Stimulated activated naive CD8-positive, alpha-beta T cell treated with anti-CD3 and anti-CD28 coated beads, Interleukin-15, amount 100 ng/mL, for 72 hours (primary cell): Measurements from ENCODE around the gene TMEM175.
"Not testable (repeated sequence)": the region's sequence is repeated elsewhere in the genome, so short reads cannot be mapped to it uniquely, and the experiment has no call there.

Experiments used
- ATAC-seq: fragments of 150-1000 bp; cut with Tn5 transposase; 2 replicates; pipeline ENCODE4 v1.10.0; 2021; ENCODE audit warnings: mild to moderate bottlenecking, moderate library complexity
- DNase-seq, 2 donors: peaks; one replicate each; pipeline ENCODE4 v3.0.0; 2021 to 2022
- H3K27ac Mint-ChIP-seq, 2 donors: one replicate each; pipeline ENCODE4 v1.8.0; 2022; ENCODE audit warnings: mild to moderate bottlenecking in 2 of 2, mixed read lengths in 2 of 2, moderate library complexity in 2 of 2
- H3K27me3 Mint-ChIP-seq: one replicate; pipeline ENCODE4 v1.8.0; 2022; ENCODE audit warnings: mixed read lengths
- H3K4me1 Mint-ChIP-seq: one replicate; pipeline ENCODE4 v1.8.0; 2022; ENCODE audit warnings: mild to moderate bottlenecking, mixed read lengths
- H3K4me3 Mint-ChIP-seq, 2 donors: one replicate each; pipeline ENCODE4 v1.8.0; 2022; ENCODE audit warnings: mild to moderate bottlenecking in 2 of 2, mixed read lengths in 2 of 2, moderate library complexity in 1 of 2
- H3K9me3 Mint-ChIP-seq, 2 donors: one replicate each; pipeline ENCODE4 v1.8.0; 2022; ENCODE audit warnings: mixed read lengths in 2 of 2

Gene TMEM175

DNA sequence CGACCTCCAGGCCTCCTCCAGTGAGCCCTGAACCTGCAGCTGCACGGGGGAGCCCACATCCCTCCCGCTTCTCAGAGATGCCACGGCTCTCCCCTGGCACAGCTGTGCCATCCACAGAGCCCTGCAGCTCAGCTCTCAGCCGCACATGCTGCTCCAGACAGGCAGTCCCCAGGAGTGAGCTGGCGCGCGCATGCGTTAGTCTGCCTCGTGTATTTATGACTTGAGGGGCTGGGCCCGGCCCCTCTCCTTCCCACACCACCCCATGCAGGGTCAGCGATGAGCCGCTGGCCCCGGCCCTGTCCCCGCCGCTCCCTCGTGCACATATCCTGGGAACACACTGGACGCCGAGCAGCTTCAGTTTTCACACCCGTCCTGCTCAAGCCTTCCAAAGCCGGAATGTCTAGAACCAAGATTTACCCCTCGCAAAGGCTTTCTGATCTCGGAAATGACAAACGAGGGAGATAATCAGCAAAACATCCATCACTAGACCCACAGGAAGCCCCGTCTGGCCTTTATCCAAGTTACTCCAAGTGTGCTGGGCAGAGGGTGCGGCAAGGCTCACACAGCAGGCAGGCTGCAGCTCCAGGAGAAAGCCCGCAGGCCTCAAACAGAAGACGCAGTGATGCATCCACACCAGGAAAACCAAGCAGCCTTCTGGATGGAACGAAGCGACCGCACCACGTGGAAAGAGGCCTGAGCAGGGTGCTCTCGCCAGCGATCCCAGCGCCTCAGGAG is 24.4 kb upstream of the TMEM175 start:
- Mint-ChIP-seq H3K4me3 (no peak overlapping the region), H3K4me1 (no peaks in the 10 kb centered on the region), H3K27me3 (no peaks in the 10 kb centered on the region), H3K9me3 (peaks cover 0 to 14% of the 10 kb centered on the region in 2 donors), H3K27ac (no peak overlapping the region)
- no peak for DNase-seq
- no peak for ATAC-seq

DNA sequence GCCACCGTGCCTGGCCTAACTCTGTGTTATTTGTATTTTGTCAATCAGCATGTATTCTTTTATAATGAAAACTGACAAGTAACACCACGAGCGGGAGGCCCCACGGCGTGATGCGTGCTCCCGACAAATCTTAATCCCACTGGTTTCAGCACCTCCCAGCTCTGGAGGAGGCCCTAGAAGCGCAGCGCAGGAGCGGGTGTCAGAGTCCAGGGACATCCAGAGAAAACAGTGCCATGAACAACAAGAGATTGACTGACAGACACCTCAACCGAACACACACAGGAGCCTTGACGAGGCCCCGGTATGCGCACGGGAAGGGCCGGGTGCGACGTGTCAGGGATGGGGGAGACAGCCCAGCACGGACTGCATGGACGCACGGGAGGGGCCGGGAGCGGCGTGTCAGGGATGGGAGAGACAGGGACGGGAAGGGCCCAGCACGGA is 23.1 kb upstream of the TMEM175 start:
- Mint-ChIP-seq H3K27ac (peak overlapping the region; percentile 33 to 74), H3K4me1 (no peaks in the 10 kb centered on the region), H3K9me3 (peaks cover 0 to 14% of the 10 kb centered on the region in 2 donors), H3K27me3 (no peaks in the 10 kb centered on the region), H3K4me3 (no peak overlapping the region)
- DNase-seq, result no peak
- no peak for ATAC-seq

DNA sequence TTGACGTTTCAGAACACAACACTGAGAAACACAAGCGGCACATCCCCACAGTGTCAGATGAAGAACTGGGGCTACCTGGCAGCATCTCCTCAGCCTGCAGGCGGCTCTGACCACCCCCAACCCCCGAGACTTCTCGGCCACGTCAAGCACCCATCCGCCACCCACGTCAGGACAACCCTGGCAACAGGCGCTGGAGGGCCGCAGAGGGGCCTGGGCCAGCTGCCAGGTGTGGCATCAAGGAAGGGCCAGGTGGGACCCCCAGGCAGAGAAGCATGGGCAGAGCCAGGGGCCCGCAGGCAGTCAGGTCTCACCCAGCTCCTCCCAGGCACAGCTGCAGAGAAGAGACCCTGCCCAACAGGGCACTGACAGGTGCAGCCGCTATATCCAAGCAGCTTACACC is 22.4 kb upstream of the TMEM175 start:
- DNase-seq, result no peak
- no peaks in the 10 kb centered on the region for H3K27me3 Mint-ChIP-seq
- peaks cover 0 to 14% of the 10 kb centered on the region in 2 donors for H3K9me3 Mint-ChIP-seq

DNA sequence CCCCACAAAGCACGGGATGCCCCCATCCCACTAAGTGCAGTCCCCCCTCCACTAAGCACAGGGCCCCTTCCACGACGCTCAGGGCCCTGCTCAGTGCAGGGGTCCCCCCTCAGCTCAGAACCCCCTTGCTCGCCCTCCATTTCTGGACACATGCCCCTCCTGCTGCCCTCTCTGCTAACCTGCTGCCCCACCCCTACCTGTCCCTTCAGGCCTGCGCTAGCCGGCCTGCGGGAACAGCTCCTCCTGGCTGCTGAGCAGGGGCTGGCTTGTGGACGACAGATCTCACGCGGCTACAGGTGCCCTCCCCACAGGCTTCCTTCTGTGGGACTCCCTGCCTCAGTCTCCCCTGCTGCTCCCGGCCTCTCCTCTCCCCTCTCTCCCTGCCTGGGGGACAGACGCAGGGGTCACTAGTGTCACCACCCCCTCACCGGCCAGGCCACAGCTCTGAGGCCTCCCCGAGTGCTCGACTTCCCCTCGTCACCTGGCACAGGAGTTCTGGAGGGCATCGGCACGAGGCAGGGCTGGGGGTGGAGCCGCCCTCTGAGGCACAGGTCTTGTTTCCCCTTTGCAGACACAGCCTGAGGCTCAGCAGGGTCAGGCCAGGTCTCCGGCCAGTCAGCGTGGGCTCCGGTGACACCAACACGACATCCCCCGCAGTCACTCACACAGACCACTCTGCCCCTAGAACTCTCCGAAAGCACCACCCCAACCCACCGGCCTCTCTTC is 21.7 kb upstream of the TMEM175 start:
- Mint-ChIP-seq H3K4me1 (peaks cover 12% of the 10 kb centered on the region), H3K27me3 (no peaks in the 10 kb centered on the region)

More for the DNA sequence above, 22.4 kb upstream of the TMEM175 start:
- Mint-ChIP-seq H3K4me3 (no peak overlapping the region), H3K4me1 (peaks cover 4% of the 10 kb centered on the region), H3K27ac (peak overlapping the region in 1 of 2 donors; percentile 33)
- no peak for ATAC-seq

DNA sequence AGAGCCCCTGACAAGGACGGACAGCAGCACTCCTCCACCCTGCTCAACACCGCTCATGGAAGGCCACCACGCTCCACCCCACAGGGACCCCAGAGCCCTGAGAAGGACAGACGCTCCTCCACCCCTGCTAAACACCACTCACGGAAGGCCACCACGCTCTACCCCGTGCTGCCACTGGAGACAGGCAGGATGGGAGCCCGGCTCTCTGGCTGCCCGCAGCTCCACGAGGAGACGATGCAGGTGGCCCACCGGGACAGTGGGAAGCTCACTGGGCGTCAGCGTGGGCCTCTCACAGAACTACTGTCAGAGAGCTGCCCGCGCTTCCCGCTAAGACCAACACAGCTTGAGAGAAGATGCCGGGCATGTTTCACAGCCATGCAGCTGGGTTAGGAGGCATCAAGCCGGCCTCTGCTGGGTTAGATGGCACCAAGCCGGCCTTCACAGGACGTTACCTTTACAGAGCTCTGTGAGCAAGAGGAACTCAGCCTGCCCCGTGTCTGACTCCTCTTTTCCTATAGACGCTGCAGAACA is 21.0 kb upstream of the TMEM175 start:
- Mint-ChIP-seq H3K4me3 (no peak overlapping the region), H3K27ac (peak overlapping the region in 1 of 2 donors; percentile 93), H3K27me3 (no peaks in the 10 kb centered on the region), H3K4me1 (peaks cover 19% of the 10 kb centered on the region), H3K9me3 (peaks cover 0 to 7% of the 10 kb centered on the region in 2 donors)
- DNase-seq, result no peak
- ATAC-seq, result no peak

More for the DNA sequence above, 21.7 kb upstream of the TMEM175 start:
- DNase-seq (no peak), ATAC-seq (no peak)
- peak overlapping the region in 1 of 2 donors; percentile 93 for H3K27ac Mint-ChIP-seq
- peaks cover 0 to 13% of the 10 kb centered on the region in 2 donors for H3K9me3 Mint-ChIP-seq
- H3K4me3 Mint-ChIP-seq, result no peak overlapping the region

DNA sequence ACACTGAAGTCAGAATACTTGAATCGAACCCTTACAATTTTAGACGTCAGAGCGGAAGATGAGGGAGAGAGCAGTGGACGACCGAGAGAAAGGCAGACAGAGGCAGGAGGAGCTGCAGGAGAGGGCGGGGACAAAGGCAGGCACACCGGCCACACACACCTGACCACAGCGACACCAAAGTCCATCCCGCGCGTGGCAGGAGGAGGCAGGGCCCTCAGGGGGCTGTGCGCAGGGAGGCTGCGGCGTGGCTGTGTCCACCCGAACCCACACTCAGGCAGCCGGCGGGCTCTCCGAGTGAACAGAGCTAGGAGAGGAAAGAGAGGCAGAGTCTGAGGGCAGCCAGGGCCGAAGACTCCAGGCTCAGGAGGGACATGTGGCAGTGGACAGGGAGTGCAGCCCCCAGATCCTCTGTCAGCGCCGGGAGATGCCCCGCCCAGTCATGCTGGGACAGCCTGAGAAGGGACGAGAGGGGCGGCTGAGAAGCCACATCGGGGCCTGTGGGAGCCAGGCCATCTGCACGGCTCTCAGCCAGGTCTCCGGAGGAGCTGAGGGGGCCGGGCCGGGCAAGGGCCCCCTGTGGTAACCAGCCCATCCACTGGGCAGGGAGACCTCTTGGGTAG is 20.3 kb upstream of the TMEM175 start:
- H3K4me1 Mint-ChIP-seq, result peaks cover 26% of the 10 kb centered on the region
- ATAC-seq (no peak), DNase-seq (no peak)
- H3K27me3 Mint-ChIP-seq, result no peaks in the 10 kb centered on the region
- H3K27ac Mint-ChIP-seq, result no peak overlapping the region
- no peak overlapping the region for H3K4me3 Mint-ChIP-seq
- H3K9me3 Mint-ChIP-seq, result no peaks in the 10 kb centered on the region

DNA sequence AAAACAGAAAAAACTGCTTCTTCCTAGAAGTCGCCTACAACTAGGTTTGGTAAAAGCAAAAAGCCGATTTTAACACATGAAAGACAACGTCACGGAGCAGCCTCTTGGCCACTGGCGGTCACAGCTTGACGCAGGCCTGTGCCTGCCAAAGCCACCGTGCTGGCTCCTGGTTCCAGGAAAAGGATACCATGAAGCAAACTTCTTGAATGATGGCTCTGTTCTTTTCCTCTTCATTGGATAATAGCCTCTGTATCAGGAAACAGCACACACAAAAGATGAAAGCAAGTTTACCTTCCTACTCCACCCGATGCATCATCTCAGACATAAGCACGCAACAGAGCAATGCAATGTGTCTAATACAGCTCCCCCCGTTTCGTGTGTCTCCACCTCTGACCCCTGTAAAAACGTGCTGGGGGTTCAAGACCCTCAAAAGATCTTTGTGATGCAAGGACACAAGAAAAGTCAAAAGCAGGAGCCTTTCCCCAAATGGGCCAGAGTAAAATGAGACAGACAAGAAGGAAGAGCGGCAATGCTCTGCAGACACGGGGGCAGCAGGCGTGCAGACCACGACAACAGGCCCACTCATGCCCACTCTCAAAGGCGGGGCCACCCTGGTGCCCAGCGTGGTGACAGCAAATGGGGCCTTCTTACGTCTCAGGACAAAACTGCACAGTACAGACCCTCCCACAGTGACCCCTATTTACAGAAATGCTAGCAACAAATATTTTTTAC is 19.5 kb upstream of the TMEM175 start:
- no peaks in the 10 kb centered on the region for H3K27me3 Mint-ChIP-seq
- H3K4me1 Mint-ChIP-seq, result peaks cover 32% of the 10 kb centered on the region
- H3K27ac Mint-ChIP-seq, result peak overlapping the region in 1 of 2 donors; percentile 74
- H3K9me3 Mint-ChIP-seq, result peaks cover 5 to 7% of the 10 kb centered on the region in 2 donors
- ATAC-seq, result no peak
- no peak overlapping the region for H3K4me3 Mint-ChIP-seq
- DNase-seq, result no peak

DNA sequence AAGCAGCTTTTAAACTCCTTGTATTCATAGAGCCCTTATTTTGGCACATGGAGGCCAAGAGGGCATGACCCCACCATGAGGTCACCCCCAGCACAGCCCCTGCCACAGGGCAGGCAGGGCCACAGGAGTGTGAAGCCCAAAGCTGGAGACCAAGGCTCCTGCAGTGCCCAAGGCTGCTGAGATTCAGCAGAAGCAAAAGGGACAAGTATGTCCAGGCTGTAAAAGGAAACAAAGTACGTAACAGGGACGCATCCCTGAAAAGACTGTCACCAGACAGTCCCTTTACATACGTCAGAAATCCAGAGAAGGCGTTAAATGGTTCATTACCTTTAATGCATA is 19.0 kb upstream of the TMEM175 start:
- DNase-seq, result no peak
- Mint-ChIP-seq H3K4me1 (peaks cover 36% of the 10 kb centered on the region), H3K27ac (no peak overlapping the region), H3K4me3 (no peak overlapping the region), H3K9me3 (peaks cover 11% of the 10 kb centered on the region in 2 donors), H3K27me3 (no peaks in the 10 kb centered on the region)
- ATAC-seq, result no peak

DNA sequence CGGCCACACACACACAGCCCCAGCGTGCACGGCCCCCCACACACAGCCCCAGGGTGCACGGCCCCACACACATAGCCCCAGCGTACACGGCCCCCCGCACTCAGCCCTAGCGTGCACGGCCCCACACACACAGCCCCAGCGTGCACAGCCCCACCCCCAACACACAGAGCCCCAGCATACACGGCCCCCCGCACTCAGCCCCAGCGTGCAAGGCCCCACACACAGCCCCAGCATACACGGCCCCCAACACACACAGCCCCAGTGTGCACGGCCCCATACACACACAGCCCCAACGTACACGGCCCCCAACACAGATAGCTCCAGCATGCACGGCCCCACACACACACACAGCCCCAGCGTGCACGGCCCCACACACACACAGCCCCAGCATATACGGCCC is 17.7 kb upstream of the TMEM175 start:
- no peak overlapping the region for H3K27ac Mint-ChIP-seq
- peaks cover 13 to 15% of the 10 kb centered on the region in 2 donors for H3K9me3 Mint-ChIP-seq
- peak overlapping the region; percentile 66 to 74 for H3K4me3 Mint-ChIP-seq
- peaks cover 38% of the 10 kb centered on the region for H3K4me1 Mint-ChIP-seq
- peak; percentile 55 for ATAC-seq
- no peaks in the 10 kb centered on the region for H3K27me3 Mint-ChIP-seq
- DNase-seq, result no peak

DNA sequence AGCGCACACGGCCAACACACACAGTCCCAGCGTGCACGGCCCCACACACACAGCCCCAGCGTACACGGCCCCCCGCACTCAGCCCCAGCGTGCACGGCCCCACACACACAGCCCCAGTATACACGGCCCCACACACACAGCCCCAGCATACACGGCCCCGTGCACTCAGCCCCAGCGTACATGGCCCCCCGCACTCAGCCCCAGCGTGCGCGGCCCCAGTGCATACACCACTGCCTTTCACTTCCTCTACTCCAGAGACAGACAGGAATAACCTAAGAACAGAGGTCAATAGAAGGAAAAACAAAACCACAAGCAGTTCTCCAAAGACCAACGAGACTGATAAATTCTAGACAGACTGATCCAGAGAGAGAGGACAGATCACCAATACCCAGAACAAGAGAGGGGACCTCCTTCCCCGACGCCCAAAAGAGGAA is 17.2 kb upstream of the TMEM175 start:
- Mint-ChIP-seq H3K27ac (peak overlapping the region in 1 of 2 donors; percentile 65), H3K27me3 (no peaks in the 10 kb centered on the region), H3K4me1 (peaks cover 44% of the 10 kb centered on the region), H3K4me3 (peak overlapping the region; percentile 66 to 74), H3K9me3 (peaks cover 13 to 17% of the 10 kb centered on the region in 2 donors)
- ATAC-seq (peak; percentile 73), DNase-seq (no peak)

DNA sequence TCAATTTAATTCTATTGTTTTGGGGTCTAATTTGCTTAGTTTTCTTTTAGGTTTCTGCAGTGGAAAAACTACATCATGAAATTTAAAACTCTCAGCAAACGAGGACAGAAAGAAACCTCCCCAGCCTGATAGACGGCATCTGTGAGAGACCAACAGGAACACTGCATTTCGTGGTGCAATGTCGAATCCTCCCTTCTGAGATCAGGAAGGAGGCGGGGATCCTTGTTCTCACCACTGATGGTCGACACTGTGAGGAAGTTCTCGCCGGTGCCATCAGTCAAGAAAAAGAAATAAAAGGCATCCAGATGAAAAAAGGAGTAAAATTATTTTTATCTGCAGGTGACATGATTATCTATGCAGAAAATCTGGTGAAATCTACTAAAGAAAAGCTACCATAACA is 16.7 kb upstream of the TMEM175 start:
- no peak for DNase-seq
- peaks cover 13 to 17% of the 10 kb centered on the region in 2 donors for H3K9me3 Mint-ChIP-seq
- peak overlapping the region; percentile 66 to 74 for H3K4me3 Mint-ChIP-seq
- H3K27me3 Mint-ChIP-seq, result no peaks in the 10 kb centered on the region
- peak; percentile 59 for ATAC-seq
- H3K4me1 Mint-ChIP-seq, result peaks cover 48% of the 10 kb centered on the region
- peak overlapping the region; percentile 5 to 64 for H3K27ac Mint-ChIP-seq

DNA sequence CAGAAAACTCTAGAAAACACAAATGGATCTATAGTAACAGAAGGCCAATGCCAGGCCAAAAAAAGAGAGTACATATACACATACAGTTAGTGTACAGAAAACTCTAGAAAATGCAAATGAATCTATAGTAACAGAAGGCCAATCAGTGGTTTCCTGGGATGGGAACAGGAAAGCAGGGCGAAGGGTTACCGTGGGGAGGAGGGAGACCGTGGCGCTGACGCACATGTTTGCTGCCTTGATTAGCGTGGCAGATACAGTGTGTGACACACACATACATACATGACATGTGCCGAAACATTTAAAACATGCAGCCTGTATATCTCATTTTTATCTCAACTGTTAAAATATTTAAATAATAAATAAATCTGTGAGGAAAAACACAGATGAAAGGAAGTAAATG is 14.8 kb upstream of the TMEM175 start:
- no peak for ATAC-seq
- no peak for DNase-seq
- Mint-ChIP-seq H3K27ac (no peak overlapping the region), H3K4me1 (peaks cover 63% of the 10 kb centered on the region), H3K27me3 (no peaks in the 10 kb centered on the region), H3K9me3 (peaks cover 13 to 17% of the 10 kb centered on the region in 2 donors), H3K4me3 (no peak overlapping the region)

DNA sequence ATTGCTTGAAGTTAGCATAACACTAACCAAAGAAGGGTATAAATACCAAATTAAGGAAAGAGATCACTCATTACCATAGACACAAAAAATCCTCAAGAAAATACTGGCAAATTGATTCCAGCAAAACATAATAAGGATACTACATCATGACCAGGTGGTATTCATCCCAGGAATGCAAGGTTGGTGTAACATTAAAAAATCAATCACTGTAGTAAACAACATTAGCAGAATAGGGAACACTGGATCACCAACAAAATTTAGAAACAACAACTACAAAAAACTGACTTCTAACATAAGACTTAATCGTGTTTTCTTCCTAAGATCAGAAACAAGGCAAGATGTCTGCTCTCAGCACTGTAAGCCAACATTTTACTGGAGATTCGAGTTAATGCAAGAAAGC is 14.3 kb upstream of the TMEM175 start:
- DNase-seq (no peak), ATAC-seq (no peak)
- Mint-ChIP-seq H3K27me3 (no peaks in the 10 kb centered on the region), H3K27ac (peak overlapping the region in 1 of 2 donors; percentile 14), H3K9me3 (peaks cover 13 to 17% of the 10 kb centered on the region in 2 donors), H3K4me1 (peaks cover 68% of the 10 kb centered on the region), H3K4me3 (no peak overlapping the region)

DNA sequence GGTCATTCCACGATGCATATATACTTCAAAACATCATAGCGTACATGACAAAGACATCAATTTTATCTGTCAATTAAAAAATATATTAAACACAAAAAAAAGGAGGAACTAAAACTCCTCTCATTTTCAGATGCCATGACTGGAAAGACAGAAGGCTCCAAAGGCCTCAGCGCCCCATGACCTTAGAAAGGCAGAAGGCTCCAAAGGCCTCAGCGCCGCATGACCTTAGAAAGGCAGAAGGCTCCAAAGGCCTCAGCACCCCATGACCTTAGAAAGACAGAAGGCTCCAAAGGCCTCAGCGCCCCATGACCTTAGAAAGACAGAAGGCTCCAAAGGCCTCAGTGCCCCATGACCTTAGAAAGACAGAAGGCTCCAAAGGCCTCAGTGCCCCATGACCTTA is 13.7 kb upstream of the TMEM175 start:
- not testable (repeated sequence) for ATAC-seq, H3K27ac Mint-ChIP-seq

More for the DNA sequence above, 13.7 kb upstream of the TMEM175 start:
- H3K4me1 Mint-ChIP-seq, result peaks cover 74% of the 10 kb centered on the region
- H3K4me3 Mint-ChIP-seq, DNase-seq, H3K27me3 Mint-ChIP-seq: not testable (repeated sequence)
- H3K9me3 Mint-ChIP-seq, result peaks cover 13 to 17% of the 10 kb centered on the region in 2 donors
